H1 (cell line): ENCODE data around the gene BAAT. TPM values are rescaled to one million over a fixed set of nuclear protein-coding genes. Genes with fewer than 3 reads are reported as not detected.

Experiments
- BACH1 ChIP-seq: IDR thresholded peaks from 2 replicates; pipeline ENCODE4 v1.6.1; 2012; ENCODE audit warnings: low read length, improper control_type of control experiment
- CREB1 ChIP-seq: IDR thresholded peaks from 2 replicates; pipeline ENCODE4 v1.6.1; 2012; ENCODE audit warnings: inconsistent platforms
- GABPA ChIP-seq: IDR thresholded peaks from 2 replicates; pipeline ENCODE4 v1.6.1; 2011; ENCODE audit warnings: mild to moderate bottlenecking, low read length, moderate library complexity, borderline replicate concordance; ENCODE audit not compliant: insufficient read depth
- JUN ChIP-seq: IDR thresholded peaks from 2 replicates; pipeline ENCODE4 v1.6.1; 2011; ENCODE audit warnings: low read depth, mild to moderate bottlenecking, improper control_type of control experiment, low read length
- KDM1A ChIP-seq: fragments of 200-600, 300-600 bp; sonication (generic); IDR thresholded peaks from 2 replicates; pipeline ENCODE4 v1.7.1; 2016; ENCODE audit warnings: mild to moderate bottlenecking, low read length, borderline replicate concordance
- SP4 ChIP-seq: IDR thresholded peaks from 2 replicates; pipeline ENCODE4 v1.6.1; 2012; ENCODE audit warnings: low read length, inconsistent platforms
- SUZ12 ChIP-seq: fragments of 200-600 bp; sonication (generic); IDR thresholded peaks from 2 replicates; pipeline ENCODE4 v1.6.1; 2012; ENCODE audit warnings: mild to moderate bottlenecking, inconsistent platforms, low read length, moderate library complexity, mixed read lengths
- polyA plus RNA-seq, 7 experiments: library from polyadenylated mRNA; depleted of rRNA in 3 of 7; stranded (reverse) in 5 of 7; unstranded in 2 of 7; fragments of >200 nt in 5 of 7; fragments of 200-250 nt in 2 of 7; gene quantifications; 1 replicate in 5 of 7; 2 replicates in 1 of 7; 4 replicates in 1 of 7; pipeline versions ENCODE4 v1.2.1 to v1.2.3, GENCODE V29; 2011 to 2013; ENCODE audit warnings: missing spikeins in 2 of 7, mixed read lengths in 2 of 7
- total RNA-seq: library from RNA; stranded (reverse); fragmentation: NEBNext Ultra II Directional; extraction: Animal tissue kit (Norgen Biotek cat#: 25700); gene quantifications from 2 replicates; pipeline ENCODE4 v1.2.1, GENCODE V29; 2021
- TF ChIP-seq, protein P1 (sequence below): IDR thresholded peaks from 2 replicates; pipeline ENCODE4 v1.6.1; 2012; ENCODE audit warnings: inconsistent platforms

The BAAT gene
- total and polyA plus RNA-seq, 2 of the 8 experiments (the other 6 are each of a cell fraction or from before 2014, with no cell fraction given), result 0.09 to 0.17 TPM

GRCh38 chr9:101418518-101419430 lies 34.0 kb upstream of the BAAT start (continued):
- TF ChIP-seq SUZ12 (no peak), SP4 (no peak), JUN (no peak), BACH1 (no peak), CREB1 (no peak), KDM1A (no peak), GABPA (no peak)
- TF ChIP-seq, protein P1, sequence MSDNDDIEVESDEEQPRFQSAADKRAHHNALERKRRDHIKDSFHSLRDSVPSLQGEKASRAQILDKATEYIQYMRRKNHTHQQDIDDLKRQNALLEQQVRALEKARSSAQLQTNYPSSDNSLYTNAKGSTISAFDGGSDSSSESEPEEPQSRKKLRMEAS, result no peak
